GM13976 (cell line): ENCODE results near the gene SLIT2.

Experiments used
- DNase-seq: peaks from one replicate; pipeline ENCODE4 v3.0.0; 2012; ENCODE audit warnings: low spot score
- in situ Hi-C: fragments of 300-500 bp; cut with MboI; formaldehyde crosslinking; loops from one replicate; pipeline ENCODE4 v1.12.0; 2022; ENCODE audit warnings: low sequenced_read_pairs, mixed read lengths, inconsistent platforms; ENCODE audit not compliant: unreplicated experiment
- TF ChIP-seq, protein P1 (sequence below): IDR thresholded peaks from 2 replicates; pipeline ENCODE4 v1.5.1; 2012; ENCODE audit warnings: borderline replicate concordance, mild to moderate bottlenecking; ENCODE audit not compliant: insufficient read depth; ENCODE audit errors: extremely low read depth, missing control alignments, control extremely low read depth

The SLIT2 gene

DNA sequence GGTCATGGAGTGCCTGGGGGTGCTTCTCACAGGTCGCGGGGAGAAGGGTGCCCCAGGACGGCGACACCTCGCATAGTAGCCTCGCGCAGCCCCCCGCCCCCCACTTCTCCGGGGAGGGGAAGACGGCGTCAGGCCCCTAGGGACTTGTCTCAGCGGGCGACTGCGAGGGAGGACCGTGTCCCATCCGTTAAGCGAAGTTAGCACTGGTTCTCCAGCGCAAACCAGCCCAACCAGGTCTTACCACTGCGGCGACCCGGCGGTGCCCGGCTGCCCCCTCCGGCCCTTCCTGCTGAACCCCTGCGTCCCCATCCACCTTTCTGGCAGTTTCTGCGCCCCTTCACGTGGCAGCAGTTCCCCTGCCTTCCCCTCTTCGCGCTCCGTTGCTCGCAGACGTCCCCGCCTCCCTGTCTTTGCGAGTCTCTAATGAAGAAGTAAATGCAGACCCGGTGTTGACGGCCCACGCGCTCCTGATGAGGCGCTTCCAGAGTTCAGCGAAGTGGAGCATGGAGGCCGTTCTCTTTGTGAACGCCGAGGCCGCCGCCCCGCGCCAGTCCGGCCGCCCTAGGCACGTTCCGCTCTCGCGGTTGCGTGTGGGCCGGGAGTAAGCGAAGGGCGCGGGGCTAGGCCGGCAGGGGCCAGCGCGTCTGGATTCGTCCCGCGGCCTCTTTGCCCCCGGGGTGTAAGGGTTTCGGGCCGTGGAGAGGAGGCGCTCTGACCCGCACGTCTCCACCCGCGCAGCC, 3.0 kb downstream of the SLIT2 start:
- TF ChIP-seq, protein P1, sequence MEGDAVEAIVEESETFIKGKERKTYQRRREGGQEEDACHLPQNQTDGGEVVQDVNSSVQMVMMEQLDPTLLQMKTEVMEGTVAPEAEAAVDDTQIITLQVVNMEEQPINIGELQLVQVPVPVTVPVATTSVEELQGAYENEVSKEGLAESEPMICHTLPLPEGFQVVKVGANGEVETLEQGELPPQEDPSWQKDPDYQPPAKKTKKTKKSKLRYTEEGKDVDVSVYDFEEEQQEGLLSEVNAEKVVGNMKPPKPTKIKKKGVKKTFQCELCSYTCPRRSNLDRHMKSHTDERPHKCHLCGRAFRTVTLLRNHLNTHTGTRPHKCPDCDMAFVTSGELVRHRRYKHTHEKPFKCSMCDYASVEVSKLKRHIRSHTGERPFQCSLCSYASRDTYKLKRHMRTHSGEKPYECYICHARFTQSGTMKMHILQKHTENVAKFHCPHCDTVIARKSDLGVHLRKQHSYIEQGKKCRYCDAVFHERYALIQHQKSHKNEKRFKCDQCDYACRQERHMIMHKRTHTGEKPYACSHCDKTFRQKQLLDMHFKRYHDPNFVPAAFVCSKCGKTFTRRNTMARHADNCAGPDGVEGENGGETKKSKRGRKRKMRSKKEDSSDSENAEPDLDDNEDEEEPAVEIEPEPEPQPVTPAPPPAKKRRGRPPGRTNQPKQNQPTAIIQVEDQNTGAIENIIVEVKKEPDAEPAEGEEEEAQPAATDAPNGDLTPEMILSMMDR, result no peak
- in situ Hi-C loops, result loop anchor here (25.0 kb wide), 1 partner anchor 1567 kb away; no protein-coding TSS in a partner anchor
- DNase-seq, result peak; percentile 35

DNA sequence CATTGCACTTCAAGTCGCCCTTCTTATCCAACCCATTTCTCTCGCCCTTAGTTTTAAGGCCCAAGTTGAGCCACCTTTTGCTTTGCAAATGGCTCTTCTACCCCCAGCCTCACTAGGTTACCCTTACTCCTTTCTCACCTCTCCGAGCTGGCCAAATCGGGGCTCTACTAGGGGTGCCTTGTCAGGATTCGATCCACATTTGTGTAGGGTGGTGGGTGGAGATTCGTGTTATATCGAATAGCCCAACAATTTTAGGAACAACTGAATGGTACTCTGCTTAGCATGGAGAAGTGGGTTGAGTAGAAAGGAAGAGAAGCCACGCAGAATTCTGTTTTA, 3.5 kb downstream of the SLIT2 start:
- TF ChIP-seq, protein P1, result no peak
- in situ Hi-C loops, result loop anchor here (25.0 kb wide), 1 partner anchor 1568 kb away; no protein-coding TSS in a partner anchor
- DNase-seq, result no peak

DNA sequence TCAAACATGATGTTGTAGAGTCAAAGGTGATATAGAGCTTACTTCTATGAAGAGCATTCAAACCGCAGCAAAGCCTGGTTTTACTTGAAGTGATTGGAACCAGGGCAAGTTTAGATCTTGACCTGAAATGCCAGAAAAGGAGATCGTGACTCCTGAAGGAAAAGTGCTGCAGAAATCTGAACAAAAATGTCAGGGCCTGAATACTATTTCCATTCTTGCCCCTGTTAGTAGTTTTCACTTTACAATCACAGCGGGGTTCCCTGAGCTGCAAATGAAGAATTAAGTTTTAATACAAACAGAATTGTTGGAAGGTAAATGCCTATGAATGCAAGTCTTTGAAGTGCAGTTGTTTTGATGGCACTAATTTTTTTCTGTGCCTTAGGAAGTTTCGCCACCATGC, 4.1 kb downstream of the SLIT2 start:
- in situ Hi-C loops, result loop anchor here (25.0 kb wide), 1 partner anchor 1569 kb away; no protein-coding TSS in a partner anchor
- DNase-seq, result no peak
- TF ChIP-seq, protein P1, result no peak

DNA sequence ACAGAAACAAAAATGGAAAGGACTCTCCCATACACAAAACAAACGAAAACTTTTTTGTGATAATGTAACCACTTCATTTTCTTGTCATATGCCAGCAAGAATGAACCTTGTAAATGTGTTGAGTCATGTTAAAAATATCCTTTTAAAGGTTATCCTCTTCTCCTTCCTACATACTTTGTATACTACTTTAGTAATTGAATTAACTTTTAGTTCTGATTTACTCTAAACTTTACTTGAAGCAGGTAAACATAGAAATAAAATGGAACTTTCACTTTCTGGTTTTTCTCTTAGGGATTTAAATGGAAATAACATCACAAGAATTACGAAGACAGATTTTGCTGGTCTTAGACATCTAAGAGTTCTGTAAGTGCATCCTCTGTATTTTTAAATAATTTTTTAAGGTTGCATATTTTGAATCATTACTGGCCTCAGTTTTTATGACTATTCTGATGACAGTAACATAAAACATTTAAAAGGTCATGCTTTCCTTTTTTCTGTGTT, 4.7 kb downstream of the SLIT2 start:
- in situ Hi-C loops, result loop anchor here (25.0 kb wide), 1 partner anchor 1569 kb away; no protein-coding TSS in a partner anchor
- TF ChIP-seq, protein P1, result no peak
- DNase-seq, result no peak

DNA sequence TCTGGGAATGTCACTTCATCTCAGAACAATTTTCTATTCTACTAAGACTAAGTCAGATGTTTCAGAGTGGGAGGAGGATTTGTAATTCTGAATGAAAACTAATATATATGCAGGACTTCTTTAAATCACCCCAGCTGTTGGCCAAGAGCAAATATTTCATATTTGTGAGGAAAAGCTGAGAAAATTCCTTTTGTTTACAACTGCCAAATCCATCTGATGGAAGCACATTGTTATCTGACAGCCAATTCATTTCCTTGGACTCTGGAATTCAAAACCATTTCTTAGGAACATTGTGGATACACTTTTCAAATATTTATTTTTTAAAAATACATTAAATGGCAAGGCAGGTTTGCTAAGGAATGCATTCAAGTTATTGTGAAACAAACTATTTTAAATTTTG, 8.0 kb downstream of the SLIT2 start:
- in situ Hi-C loops, result loop anchor here (25.0 kb wide), 1 partner anchor 1572 kb away; no protein-coding TSS in a partner anchor
- TF ChIP-seq, protein P1, result no peak
- DNase-seq, result no peak

DNA sequence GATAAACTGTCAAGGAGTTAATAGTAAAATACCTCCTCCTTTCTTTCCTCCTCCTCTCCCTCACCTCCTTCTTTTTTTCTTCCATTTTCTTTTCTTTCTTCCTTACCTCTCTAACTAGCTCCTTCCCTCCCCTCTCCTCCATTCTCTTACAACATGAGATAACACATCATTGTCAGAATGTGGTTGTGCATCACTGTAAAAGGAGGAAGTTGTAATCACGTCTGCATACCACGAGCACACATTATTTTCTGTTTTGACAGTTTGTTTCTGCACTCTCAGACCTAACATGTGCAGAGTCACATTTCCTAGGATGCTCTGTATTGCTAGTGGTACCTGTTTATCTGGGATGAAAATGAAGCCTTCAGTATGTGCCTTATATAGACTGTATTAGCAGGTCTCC, 9.1 kb downstream of the SLIT2 start:
- DNase-seq, result no peak
- TF ChIP-seq, protein P1, result no peak
- in situ Hi-C loops, result loop anchor here (25.0 kb wide), 1 partner anchor 1574 kb away; no protein-coding TSS in a partner anchor
